DND-41 (cell line): ENCODE measurements around the gene CNOT3.
A peak's percentile ranks its signal among the peaks of the same experiment; 100 is the strongest.

Experiments
- ATAC-seq: fragments of 200-7000 bp; cut with Tn5 transposase; 3 replicates; pipeline ENCODE4 v1.9.1; 2021; ENCODE audit warnings: low read depth; ENCODE audit not compliant: insufficient read depth
- DNase-seq: peaks from one replicate; pipeline ENCODE4 v3.0.0-alpha.2; 2020
- H2AFZ ChIP-seq: 2 replicates; pipeline ENCODE4 v1.6.0; 2012; ENCODE audit warnings: low read depth, low read length
- H3K27ac ChIP-seq: 2 replicates; pipeline ENCODE4 v1.5.1; 2012; ENCODE audit warnings: low read length, inconsistent platforms
- H3K27me3 ChIP-seq: fragments of 200-600 bp; sonication (generic); 2 replicates; pipeline ENCODE4 v1.6.0; 2012; ENCODE audit warnings: low read length, mild to moderate bottlenecking, inconsistent platforms; ENCODE audit not compliant: insufficient read depth, poor library complexity
- H3K36me3 ChIP-seq: 2 replicates; pipeline ENCODE4 v1.5.1; 2012; ENCODE audit warnings: low read length, inconsistent platforms; ENCODE audit not compliant: insufficient read depth
- H3K4me1 ChIP-seq: 2 replicates; pipeline ENCODE4 v1.5.1; 2012; ENCODE audit warnings: mild to moderate bottlenecking, low read length; ENCODE audit not compliant: insufficient read depth
- H3K4me2 ChIP-seq: 2 replicates; pipeline ENCODE4 v1.6.0; 2012; ENCODE audit warnings: mild to moderate bottlenecking, moderate library complexity, low read length, inconsistent platforms; ENCODE audit not compliant: insufficient read depth
- H3K4me3 ChIP-seq, 2 experiments: fragments of 200-600 bp in 1 of 2; shearing (Covaris generic) in 1 of 2; 2 replicates each; pipeline ENCODE4 v1.5.1; 2012 to 2016; ENCODE audit warnings: inconsistent platforms in 2 of 2, low read length in 2 of 2, mild to moderate bottlenecking in 2 of 2, low read depth in 1 of 2, moderate library complexity in 1 of 2
- H3K79me2 ChIP-seq: 2 replicates; pipeline ENCODE4 v1.6.0; 2012; ENCODE audit warnings: low read length, inconsistent platforms; ENCODE audit not compliant: insufficient read depth
- H3K9ac ChIP-seq: 2 replicates; pipeline ENCODE4 v1.6.0; 2012; ENCODE audit warnings: low read depth, mild to moderate bottlenecking, inconsistent platforms, low read length, moderate library complexity
- H3K9me3 ChIP-seq: 2 replicates; pipeline ENCODE4 v1.5.1; 2012; ENCODE audit warnings: low read length, moderate library complexity, mild to moderate bottlenecking, inconsistent platforms; ENCODE audit not compliant: insufficient read depth, severe bottlenecking
- H4K20me1 ChIP-seq: 2 replicates; pipeline ENCODE4 v1.6.0; 2012; ENCODE audit warnings: low read length; ENCODE audit not compliant: insufficient read depth
- EZH2 ChIP-seq: IDR thresholded peaks from 3 replicates; pipeline ENCODE4 v1.6.1; 2012; ENCODE audit warnings: borderline replicate concordance, low read depth, mild to moderate bottlenecking, moderate library complexity, low read length, inconsistent platforms; ENCODE audit not compliant: severe bottlenecking
- TF ChIP-seq, protein P1 (sequence below): IDR thresholded peaks from 2 replicates; pipeline ENCODE4 v1.5.1; 2012; ENCODE audit warnings: borderline replicate concordance, low read length, moderate library complexity, mild to moderate bottlenecking; ENCODE audit not compliant: poor library complexity, severe bottlenecking; ENCODE audit errors: extremely low read depth

CNOT3 gene

DNA sequence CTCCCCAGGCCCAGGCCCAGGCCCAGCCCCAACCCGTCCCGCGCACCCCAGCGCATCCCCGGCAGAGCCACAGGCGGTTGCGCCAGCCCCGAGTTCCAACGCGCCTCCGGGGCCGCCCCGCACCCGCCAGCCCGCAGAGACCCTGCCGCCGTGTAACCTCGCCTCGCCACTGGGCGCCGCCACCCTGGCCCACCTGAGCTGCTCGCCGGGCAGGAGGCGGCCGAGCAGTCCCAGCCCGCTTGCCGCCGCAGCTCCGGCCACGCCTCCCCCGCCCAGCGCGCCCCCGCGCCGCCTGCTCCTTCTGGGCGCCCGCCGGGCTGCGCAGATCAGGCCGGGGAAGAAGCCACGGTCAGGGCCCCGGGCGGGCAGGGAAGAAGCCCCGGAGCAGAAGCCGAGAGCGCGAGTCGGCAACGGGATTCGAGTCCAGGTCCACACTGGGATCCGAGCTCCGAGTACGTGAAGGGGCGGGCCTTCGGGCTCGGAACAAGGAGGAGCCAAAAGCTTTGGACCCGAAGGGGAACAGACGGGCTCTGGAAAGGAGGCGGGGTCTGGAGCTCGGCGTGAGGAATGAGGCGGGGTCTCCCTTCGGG is 51.7 kb downstream of the CNOT3 start, which contains the start of gene MBOAT7:
TSS of gene MBOAT7 (minus strand) at position 436 of the 590 bp plus-strand sequence. CDS start 1,072 bp downstream, outside the sequence.
- Histone ChIP-seq H3K4me3 (peak within 1 kb of the TSS; percentile 60 to 73; a peak in 3 of 4 replicates), H3K9me3 (no peaks in the 10 kb centered on the region), H3K27ac (peak within 1 kb of the TSS; percentile 98), H3K36me3 (peaks cover 26% of the 10 kb centered on the region), H4K20me1 (peaks cover 16% of the 10 kb centered on the region), H3K27me3 (no peaks in the 10 kb centered on the region), H3K4me1 (peaks cover 37% of the 10 kb centered on the region), H3K79me2 (peaks cover 37% of the 10 kb centered on the region), H3K9ac (peak within 1 kb of the TSS; percentile 84), H3K4me2 (peak within 1 kb of the TSS; percentile 69), H2AFZ (peak within 1 kb of the TSS; percentile 83)
- TF ChIP-seq, protein P1, sequence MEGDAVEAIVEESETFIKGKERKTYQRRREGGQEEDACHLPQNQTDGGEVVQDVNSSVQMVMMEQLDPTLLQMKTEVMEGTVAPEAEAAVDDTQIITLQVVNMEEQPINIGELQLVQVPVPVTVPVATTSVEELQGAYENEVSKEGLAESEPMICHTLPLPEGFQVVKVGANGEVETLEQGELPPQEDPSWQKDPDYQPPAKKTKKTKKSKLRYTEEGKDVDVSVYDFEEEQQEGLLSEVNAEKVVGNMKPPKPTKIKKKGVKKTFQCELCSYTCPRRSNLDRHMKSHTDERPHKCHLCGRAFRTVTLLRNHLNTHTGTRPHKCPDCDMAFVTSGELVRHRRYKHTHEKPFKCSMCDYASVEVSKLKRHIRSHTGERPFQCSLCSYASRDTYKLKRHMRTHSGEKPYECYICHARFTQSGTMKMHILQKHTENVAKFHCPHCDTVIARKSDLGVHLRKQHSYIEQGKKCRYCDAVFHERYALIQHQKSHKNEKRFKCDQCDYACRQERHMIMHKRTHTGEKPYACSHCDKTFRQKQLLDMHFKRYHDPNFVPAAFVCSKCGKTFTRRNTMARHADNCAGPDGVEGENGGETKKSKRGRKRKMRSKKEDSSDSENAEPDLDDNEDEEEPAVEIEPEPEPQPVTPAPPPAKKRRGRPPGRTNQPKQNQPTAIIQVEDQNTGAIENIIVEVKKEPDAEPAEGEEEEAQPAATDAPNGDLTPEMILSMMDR = peak; percentile 35
- no peak for TF ChIP-seq EZH2
- no peak for DNase-seq
- peak; percentile 6 for ATAC-seq

DNA sequence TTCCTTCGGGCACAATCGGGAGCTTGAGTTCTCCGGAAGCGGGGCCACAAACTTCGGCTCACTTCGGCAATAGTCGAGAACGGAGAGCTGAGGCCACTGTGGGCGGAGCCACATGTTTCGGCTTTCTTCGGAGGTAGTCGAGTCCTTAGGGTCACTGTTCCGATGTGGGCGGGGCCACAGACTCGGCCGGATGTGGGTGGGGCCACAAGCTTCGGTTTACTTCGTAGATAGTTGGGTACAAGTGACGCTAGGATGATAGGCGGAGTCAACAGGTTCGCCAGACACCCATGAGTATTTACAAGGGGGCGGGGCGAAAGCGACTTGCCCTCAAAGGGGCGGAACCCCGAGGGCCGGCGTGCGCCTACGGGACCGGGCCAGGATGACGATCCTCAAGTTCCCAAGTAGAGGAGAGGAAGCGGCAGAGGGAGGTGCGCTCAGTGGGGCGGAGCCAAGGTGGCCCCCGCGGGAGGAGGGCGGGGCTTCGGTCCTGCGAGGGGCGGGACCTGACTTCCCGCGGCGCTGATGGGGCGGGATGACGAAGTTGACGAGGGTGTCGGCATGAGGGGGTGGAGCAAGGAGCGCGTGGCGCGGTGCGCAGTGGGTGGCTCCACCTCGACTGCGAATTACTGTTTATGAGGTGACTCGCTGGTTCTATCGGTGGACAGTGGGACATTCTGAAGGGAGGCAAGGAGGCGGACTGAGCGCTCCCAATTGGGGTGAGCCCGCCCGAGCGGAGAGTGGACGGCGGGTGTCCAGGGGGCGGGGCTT is 52.4 kb downstream of the CNOT3 start:
- peaks cover 37% of the 10 kb centered on the region for H3K79me2 ChIP-seq
- H3K27ac ChIP-seq = peak overlapping the region; percentile 98
- H3K36me3 ChIP-seq = peaks cover 29% of the 10 kb centered on the region
- peak; percentile 100 for DNase-seq
- peaks cover 37% of the 10 kb centered on the region for H3K4me1 ChIP-seq
- no peak for TF ChIP-seq EZH2
- TF ChIP-seq, protein P1 = no peak
- H3K27me3 ChIP-seq = no peaks in the 10 kb centered on the region
- peak overlapping the region; percentile 84 for H3K9ac ChIP-seq
- peak; percentile 66 for ATAC-seq
- H4K20me1 ChIP-seq = peaks cover 16% of the 10 kb centered on the region
- peak overlapping the region; percentile 83 for H2AFZ ChIP-seq
- H3K9me3 ChIP-seq = no peaks in the 10 kb centered on the region
- peak overlapping the region; percentile 69 for H3K4me2 ChIP-seq
- H3K4me3 ChIP-seq = peak overlapping the region; percentile 30 to 73; a peak in 3 of 4 replicates

DNA sequence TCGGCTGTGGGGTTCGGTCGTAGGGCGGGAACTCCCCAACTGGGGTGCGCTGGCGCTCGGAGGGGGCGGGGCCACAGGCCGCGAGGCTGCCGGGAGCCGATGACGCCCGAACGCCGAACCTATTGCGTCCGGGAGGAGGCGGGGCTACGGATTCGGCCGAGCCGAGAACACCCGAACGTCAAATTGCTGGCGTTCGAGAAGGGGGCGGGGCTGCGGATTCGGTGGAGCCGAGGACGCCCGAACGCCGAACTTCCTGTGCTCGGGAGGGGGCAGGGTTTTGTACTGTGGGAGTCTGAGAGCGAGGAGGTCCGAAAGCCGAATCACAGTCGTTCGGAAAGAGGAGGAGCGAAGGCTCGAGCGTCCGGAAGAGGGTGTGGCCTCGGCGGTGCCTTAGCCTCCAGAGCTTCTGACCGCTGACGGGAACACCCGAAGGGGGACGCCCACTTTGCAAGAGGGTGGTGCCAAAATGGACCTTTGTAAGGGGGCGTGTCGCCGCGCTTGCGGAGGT is 53.0 kb downstream of the CNOT3 start:
- H2AFZ ChIP-seq = peak overlapping the region; percentile 83
- peak overlapping the region; percentile 98 for H3K27ac ChIP-seq
- peak overlapping the region; percentile 47 to 66; a peak in 3 of 4 replicates for H3K4me3 ChIP-seq
- peaks cover 16% of the 10 kb centered on the region for H4K20me1 ChIP-seq
- ATAC-seq = peak; percentile 70
- H3K9me3 ChIP-seq = no peaks in the 10 kb centered on the region
- peaks cover 29% of the 10 kb centered on the region for H3K36me3 ChIP-seq
- no peaks in the 10 kb centered on the region for H3K27me3 ChIP-seq
- H3K4me2 ChIP-seq = peak overlapping the region; percentile 88
- H3K79me2 ChIP-seq = peaks cover 37% of the 10 kb centered on the region
- TF ChIP-seq EZH2 = no peak
- TF ChIP-seq, protein P1 = no peak
- H3K4me1 ChIP-seq = peaks cover 37% of the 10 kb centered on the region
- DNase-seq = peak; percentile 100
- peak overlapping the region; percentile 80 for H3K9ac ChIP-seq
